GM19328 (cell line): ENCODE results near the gene C1QL2.

ENCODE experiments used
- ATAC-seq: cut with Tn5 transposase; IDR thresholded peaks from one replicate; pipeline ENCODE4 v1.9.1; 2021; ENCODE audit warnings: mild to moderate bottlenecking, moderate library complexity; ENCODE audit not compliant: unreplicated experiment

Gene C1QL2

DNA sequence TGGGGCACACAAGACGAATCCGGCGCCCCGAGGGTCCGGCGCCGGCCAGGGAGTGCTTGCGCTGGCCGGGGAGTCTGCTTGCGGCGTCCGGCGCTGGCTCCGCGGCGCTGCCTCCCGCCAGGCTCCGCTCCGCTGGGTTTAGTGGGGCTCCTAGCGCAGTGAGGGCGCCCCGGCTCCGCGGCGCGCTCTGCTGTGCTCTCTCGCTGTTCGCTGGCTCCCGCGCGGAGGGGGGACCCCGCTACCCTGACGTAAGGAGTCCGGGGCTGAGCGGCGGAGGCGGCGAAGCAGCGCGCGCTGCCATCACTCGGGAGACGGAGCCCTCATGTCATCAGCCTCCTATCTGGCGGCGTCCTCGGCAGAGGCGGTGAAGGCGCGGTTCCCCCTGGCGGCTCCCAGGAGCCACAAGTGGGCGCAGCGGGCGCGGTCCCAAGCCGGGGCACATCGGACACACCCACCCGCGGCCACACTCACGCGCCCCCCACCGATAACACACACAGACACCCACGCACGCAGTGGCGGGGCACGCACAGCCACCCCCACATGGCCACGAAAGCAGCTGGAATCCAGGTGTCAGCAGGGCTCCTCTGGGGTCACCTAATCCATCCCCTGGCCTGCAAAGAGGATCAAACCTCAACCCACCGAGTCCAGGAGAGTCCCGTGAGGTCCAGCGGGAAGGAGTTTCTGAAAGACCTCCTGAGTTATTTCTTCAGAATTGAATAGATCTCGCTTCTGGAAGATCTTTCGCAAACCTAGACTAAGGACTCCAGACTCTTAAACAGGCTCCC lies at the start of gene C1QL2:
C1QL2 (minus strand) TSS at position 189 of the 785 bp plus-strand sequence. CDS start 482 bp downstream, outside the sequence.
- ATAC-seq = no peak

DNA sequence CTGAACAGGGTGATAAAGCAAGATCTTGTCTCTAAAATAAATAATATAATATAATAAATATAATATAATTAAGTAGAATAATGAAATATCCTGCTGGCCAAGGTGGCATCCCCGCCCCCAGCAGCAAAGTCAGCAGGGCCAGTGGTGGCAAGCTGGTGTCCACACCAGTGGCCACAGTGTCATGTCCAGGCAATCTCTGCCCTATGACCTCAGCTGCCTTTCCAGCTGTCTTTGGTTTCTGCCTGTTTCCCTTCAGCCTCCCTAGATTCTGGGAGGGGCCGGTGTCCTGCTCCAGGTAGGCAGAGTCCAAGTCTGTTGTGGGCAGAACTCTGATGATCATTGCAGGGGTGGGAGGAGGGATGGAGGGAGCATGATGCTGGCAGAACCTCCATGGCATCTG lies 48.9 kb upstream of the C1QL2 start:
- ATAC-seq = no peak

- ATAC-seq = no peak
Observed at GRCh38 chr2:119206201-119206600, 47.6 kb upstream of the C1QL2 start.

DNA sequence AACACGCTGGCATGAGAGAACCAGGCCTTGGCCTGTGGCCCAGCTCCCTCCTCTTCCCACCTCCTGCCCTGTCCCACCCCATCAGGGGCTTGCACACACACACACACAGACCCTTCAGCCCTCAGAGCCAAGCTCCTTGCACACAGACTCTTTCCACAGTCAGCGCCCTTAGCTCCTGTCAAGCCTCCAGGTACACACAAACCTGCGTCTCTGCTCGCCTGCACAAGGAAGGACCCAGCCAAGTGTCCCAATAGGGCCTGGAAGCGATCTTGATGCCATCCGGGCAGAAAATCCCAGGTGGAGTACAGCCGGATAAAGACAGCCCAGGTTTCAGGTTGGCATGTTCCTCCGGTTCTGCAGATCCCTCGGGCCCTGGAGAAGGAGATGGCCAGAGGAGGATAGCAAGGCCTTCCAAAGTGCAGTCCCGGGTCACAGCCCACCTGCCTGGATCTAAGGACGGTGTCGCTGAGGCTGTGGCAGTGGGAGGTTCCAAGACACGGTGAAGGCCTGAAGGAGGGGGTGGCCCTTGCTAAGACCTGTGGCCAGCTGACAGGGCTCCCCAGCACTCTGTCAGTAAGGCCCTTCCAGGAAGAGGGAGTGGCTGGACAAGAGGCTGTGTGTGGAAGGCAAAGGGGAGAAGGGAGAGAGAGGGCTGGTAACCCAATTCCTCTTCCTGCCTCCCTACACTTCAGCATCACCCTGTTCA lies 46.6 kb upstream of the C1QL2 start:
- ATAC-seq = no peak

- ATAC-seq = no peak
Observed at GRCh38 chr2:119204525-119204924, 46.0 kb upstream of the C1QL2 start.

DNA sequence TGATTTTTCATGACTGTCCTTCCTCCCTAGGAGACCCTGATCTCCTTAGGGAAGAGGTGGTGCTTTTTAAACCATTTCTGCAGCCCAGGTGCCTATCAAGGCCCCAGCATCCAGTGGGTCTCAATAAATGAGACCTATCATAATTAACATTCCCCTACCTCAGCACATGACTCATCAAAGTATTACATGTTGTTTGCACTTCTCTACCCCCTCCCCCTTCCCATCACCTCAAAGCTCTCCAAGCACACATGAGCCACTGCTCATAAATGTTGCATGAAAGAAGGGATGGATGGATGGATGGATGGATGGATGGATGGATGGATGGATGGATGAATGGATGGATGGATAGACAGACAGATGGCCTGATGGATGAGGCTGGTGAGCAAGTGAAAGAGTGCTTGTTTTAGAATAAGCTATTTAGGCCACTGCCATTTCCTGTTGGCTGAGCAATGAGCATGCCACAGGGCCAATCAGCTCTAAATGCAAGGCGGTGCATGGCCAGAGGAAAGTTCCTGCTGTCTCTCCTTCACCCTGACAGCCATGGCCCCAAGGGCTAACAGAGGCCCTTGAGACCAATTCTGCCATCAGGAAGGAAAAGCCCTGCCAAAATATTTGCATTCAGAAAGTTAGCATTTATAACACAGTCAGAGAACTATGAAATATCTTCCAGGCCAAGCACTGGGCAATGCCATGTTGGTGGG lies 44.2 kb upstream of the C1QL2 start:
- no peak for ATAC-seq

DNA sequence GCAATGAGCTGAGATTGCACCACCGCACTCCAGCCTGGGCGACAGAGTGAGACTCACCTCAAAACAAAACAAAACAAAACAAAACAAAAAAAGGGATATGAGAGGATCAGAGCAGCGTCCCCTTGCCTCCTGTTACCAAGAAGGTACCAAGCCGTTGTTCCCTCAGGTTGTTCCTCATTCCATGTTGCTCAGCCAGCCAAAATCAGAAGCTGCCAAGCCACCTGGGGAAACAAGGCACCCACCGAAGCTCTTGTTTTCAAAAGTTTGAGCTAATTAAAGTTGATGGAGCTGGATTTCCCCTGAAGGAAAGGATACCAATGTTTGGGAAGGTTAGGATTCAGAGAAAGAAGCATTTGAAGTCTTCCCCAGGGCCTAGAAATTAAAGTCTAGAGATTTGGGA lies 43.3 kb upstream of the C1QL2 start:
- ATAC-seq = no peak

- no peak for ATAC-seq
Observed at GRCh38 chr2:119198240-119198840, 39.8 kb upstream of the C1QL2 start.

- no peak for ATAC-seq
Observed at GRCh38 chr2:119197529-119198239, 39.1 kb upstream of the C1QL2 start.

DNA sequence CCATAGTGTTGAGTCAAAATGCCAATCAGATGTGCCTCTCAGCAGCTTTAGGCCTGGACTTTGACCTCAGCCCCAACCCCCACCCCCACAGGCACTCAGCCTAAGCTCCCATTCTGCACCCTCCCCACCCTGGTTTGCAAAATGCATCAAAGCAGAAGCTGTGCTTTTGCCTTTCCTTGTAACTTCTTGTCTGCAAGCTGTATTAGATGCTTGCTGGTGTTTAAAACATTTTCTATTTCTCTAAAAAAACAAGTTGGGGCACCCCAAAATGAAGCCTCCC lies 38.5 kb upstream of the C1QL2 start:
- ATAC-seq = no peak

DNA sequence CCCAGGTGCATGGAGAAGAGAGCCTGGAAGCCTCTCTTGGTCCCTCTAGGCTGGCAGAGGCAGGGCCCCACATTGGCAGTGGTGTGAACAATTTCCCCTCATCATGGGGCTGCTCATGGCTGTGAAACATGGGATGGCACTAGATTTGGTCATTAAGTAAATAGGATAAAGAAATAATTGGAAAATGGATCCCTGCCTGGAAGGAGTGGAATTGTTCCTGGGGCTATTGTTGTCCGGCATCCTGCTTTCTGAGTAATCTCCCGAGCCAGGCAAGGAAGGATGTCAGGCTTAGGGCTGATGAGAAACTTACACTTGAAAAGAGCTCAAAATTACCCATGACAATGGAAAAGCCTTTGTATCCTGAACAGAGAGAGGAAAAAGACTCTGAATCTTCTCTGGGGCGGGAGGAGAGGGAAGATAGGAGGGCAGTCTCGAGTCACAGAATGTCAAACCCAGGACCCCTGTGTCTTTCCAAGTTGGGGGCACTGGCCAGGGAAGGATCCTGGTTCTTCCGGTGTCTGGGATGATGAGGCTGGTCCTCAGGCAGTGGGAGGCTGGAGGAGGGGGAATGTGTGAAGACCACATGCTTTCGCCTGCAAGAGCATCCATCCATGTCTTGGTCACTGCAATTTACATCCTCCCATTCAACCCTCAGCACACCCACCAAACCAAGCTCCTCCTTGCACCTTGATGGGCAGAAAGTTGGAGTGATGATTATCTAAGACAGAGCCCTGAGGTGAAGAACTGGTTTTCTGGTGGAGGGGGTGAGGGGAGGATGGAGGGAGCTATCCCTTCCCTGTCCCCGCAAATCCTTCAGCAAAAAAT lies 38.0 kb upstream of the C1QL2 start:
- ATAC-seq = no peak

DNA sequence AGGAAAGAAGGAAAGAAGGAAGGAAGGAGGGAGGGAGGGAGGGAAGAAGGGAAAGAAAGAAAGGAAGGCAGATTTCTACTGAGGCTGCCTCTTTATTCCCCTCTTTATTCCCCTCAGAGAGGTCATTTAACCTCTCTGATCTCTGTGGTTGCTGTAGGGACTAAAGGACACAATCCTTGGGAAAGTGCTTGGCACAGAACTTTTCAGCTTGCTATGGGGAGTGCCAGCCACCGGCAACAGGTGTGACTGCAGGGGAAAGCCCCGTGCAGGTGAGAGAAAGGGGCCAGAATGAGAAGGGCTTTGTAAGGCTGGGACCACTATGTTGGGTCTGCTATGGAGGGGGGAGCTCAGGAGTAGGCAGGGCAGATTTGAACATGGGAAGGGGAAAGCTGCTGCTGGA lies 37.3 kb upstream of the C1QL2 start:
- ATAC-seq = no peak

- ATAC-seq = no peak
Observed at GRCh38 chr2:119195001-119195400, 36.5 kb upstream of the C1QL2 start.

DNA sequence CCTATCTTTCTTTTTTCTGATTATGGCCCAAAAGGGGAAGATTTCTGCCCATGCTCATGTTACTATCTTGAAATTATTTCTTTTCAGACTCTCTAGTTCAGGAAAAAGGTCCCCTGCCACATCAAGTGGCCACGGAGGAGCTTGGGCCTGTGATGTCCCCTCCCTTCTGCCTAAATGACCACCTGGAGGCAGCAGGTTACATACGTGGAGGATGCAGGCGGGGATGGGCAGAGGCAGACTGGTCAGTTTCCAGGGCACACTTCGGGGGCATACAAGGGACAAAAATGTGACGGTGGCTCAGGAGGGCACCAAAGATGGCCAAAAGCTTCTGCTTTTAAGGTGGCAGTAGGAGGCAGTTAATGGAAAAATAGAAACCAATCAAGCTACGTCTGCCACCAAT lies 34.3 kb upstream of the C1QL2 start:
- no peak for ATAC-seq

- ATAC-seq = no peak
Observed at GRCh38 chr2:119190321-119191111, 32.0 kb upstream of the C1QL2 start.

GRCh38 chr2:119184512-119184911 lies 26.0 kb upstream of the C1QL2 start:
- ATAC-seq = no peak

DNA sequence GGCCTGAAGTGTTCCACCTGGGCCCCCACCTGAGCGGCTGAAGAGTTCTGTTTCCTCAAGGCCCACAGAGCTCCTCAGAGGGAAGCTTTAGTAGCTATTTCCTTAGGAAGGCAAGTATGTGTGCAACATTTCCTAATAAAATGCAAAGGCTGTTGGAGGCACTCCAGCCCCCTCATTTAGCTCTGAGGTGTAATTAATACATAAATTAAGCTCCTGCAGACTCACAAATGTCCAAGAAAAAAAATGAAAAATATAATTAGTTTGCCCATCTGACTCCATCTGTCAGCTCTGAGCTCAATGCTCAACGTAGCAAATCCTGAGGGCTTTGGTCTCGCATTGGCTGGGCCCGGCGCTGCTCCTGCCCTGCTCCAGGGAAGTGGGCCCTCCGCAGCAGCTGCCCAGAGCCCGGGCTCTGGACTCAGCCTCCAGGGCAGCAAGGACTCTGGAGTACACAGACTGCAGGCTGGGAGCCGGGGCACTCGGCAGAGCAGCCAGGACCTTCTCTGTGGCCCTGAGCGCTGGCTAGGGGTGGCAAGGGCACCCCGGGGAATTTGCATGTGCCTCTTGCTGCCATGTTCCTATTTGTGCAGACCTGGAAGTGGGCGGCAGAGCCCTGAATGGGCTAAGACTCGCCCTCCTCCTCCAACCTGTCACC lies 23.4 kb upstream of the C1QL2 start:
- ATAC-seq = no peak

DNA sequence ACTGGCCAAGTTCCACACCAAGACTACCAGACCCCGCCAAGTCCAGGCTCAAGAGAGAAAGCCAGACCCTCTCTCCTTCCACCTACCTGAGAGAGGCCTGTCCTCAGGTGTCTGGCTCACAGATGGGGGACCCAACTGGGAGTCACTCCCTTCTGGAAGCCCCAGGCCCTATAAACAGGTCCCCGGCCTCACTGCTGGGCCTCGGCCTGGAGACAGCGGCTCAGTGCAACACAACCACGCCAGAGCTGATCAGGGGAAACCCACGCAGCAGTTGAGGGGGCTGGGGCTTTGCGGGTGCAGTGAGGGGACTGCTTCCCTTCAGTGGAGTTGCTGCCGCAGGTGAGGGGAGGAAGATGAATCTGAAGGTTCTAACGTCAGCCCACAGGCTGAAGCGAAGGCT lies 22.8 kb upstream of the C1QL2 start:
- ATAC-seq = no peak

DNA sequence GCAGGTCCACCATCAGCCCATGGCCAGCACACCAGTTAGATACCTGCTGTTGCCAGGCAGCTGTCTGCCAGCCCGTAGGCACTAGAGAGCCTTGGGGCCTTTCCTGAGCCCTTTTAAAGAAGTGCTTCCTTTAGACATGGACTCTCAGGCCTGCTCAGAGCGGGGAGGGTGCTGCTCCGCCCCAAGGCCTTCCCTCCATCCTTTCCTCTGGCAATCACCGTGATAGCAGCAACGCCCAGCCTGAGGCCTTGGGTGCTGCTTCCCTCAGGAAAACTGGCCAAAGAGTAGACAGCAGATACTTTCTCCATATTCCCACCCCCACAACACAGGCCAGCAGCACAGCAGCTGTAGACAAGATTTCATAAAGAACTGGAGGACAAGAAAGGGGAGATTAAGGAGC lies 22.3 kb upstream of the C1QL2 start:
- no peak for ATAC-seq
